ENCODE data around the gene SNX7.

SNX7 gene

GRCh38 chr1:98661544-98662355, at the start of gene SNX7:
TSS of gene SNX7 (plus strand) at chr1:98661721. CDS start at chr1:98661732, 11 bp downstream.
- POLR2A ChIA-PET (ENCODE audit: low non-redundant PET) = no interaction called here
- peak; percentile 70 for DNase-seq (ENCODE audit: low spot score)
- CTCF ChIA-PET = interaction anchor here (0.6 to 1.2 kb wide), 2 partner anchors 87 to 1560 kb away, joined by 3 read pairs; no protein-coding TSS in a partner anchor
- peak within 1 kb of the TSS; percentile 93 for H3K27ac ChIP-seq
- peak; percentile 32 for TF ChIP-seq CTCF (conservative IDR thresholded peaks at IDR 0.05; ENCODE audit: low read depth)

- no peak for TF ChIP-seq CTCF (conservative IDR thresholded peaks at IDR 0.05; ENCODE audit: low read depth)
- DNase-seq (ENCODE audit: low spot score) = no peak
- ChIA-PET CTCF (interaction anchor here (0.6 kb wide), 1 partner anchor 112 kb away, joined by 3 read pairs; no protein-coding TSS in a partner anchor), POLR2A (ENCODE audit: low non-redundant PET) (no interaction called here)
- H3K27ac ChIP-seq = no peak overlapping the region
Observed at GRCh38 chr1:98637316-98637715, 24.2 kb upstream of the SNX7 start.

- POLR2A ChIA-PET (ENCODE audit: low non-redundant PET) = no interaction called here
- no peak for TF ChIP-seq CTCF (conservative IDR thresholded peaks at IDR 0.05; ENCODE audit: low read depth)
- CTCF ChIA-PET = no interaction called here
- DNase-seq (ENCODE audit: low spot score) = no peak
- no peak overlapping the region for H3K27ac ChIP-seq
Observed at GRCh38 chr1:98638185-98638584, 23.3 kb upstream of the SNX7 start.

GRCh38 chr1:98644510-98644909, 17.0 kb upstream of the SNX7 start:
- no peak for DNase-seq (ENCODE audit: low spot score)
- no peak overlapping the region for H3K27ac ChIP-seq
- ChIA-PET POLR2A (ENCODE audit: low non-redundant PET) (no interaction called here), CTCF (no interaction called here)
- no peak for TF ChIP-seq CTCF (conservative IDR thresholded peaks at IDR 0.05; ENCODE audit: low read depth)

GRCh38 chr1:98651116-98651632, 10.3 kb upstream of the SNX7 start:
- TF ChIP-seq CTCF (conservative IDR thresholded peaks at IDR 0.05; ENCODE audit: low read depth) = no peak
- no peak overlapping the region for H3K27ac ChIP-seq
- ChIA-PET POLR2A (ENCODE audit: low non-redundant PET) (no interaction called here), CTCF (no interaction called here)
- DNase-seq (ENCODE audit: low spot score) = no peak

GRCh38 chr1:98653123-98653522, 8.4 kb upstream of the SNX7 start:
- H3K27ac ChIP-seq = no peak overlapping the region
- ChIA-PET POLR2A (ENCODE audit: low non-redundant PET) (no interaction called here), CTCF (no interaction called here)
- DNase-seq (ENCODE audit: low spot score) = peak; percentile 8
- TF ChIP-seq CTCF (conservative IDR thresholded peaks at IDR 0.05; ENCODE audit: low read depth) = no peak
